Vagina (tissue), 2 donors: ENCODE results near the gene CCDC71. TPM values are rescaled to one million over a fixed set of nuclear protein-coding genes. Genes with fewer than 3 reads are reported as not detected.

Experiments
- DNase-seq, 2 donors: peaks; one replicate each; pipeline ENCODE4 v3.0.0-alpha.2; 2017; ENCODE audit errors: extremely low spot score in 2 of 2
- H3K27ac ChIP-seq: fragments of 200-600 bp; sonication (generic); one replicate; pipeline ENCODE4 v1.5.1; 2019
- H3K27me3 ChIP-seq: fragments of 200-600 bp; sonication (generic); one replicate; pipeline ENCODE4 v1.5.1; 2019
- H3K36me3 ChIP-seq, 2 donors: fragments of 200-600 bp; sonication (generic); one replicate each; pipeline ENCODE4 v1.5.1; 2017 to 2019
- H3K4me1 ChIP-seq: fragments of 200-600 bp; sonication (generic); one replicate; pipeline ENCODE4 v1.5.1; 2019
- H3K4me3 ChIP-seq, 2 donors: fragments of 200-600 bp; sonication (generic); 1 replicate in 1 of 2; 2 replicates in 1 of 2; pipeline ENCODE4 v1.5.1; 2016 to 2019
- H3K9me3 ChIP-seq: fragments of 200-600 bp; sonication (generic); one replicate; pipeline ENCODE4 v1.5.1; 2019
- CTCF ChIP-seq, 3 experiments: fragments of 450-650 bp in 2 of 3; fragments of 200-600 bp in 1 of 3; sonication (generic) in 1 of 3; IDR thresholded peaks; one replicate each; pipeline ENCODE4 v1.5.1; 2017 to 2019; ENCODE audit warnings: antibody characterized with exemption in 3 of 3, mild to moderate bottlenecking in 2 of 3, moderate library complexity in 2 of 3
- POLR2A ChIP-seq, 2 donors: fragments of 450-650 bp; IDR thresholded peaks; one replicate each; pipeline ENCODE4 v1.6.1; 2017; ENCODE audit warnings: antibody characterized with exemption in 2 of 2, mild to moderate bottlenecking in 2 of 2, moderate library complexity in 2 of 2
- POLR2AphosphoS5 ChIP-seq, 2 donors: sonication (generic); formaldehyde crosslinking; IDR thresholded peaks; one replicate each; pipeline ENCODE4 v1.9.0; 2017; ENCODE audit warnings: antibody characterized with exemption in 2 of 2, mild to moderate bottlenecking in 2 of 2, low read depth in 1 of 2; ENCODE audit not compliant: insufficient read depth in 1 of 2
- intact Hi-C: fragments of 100-400 bp; cut with DNase I; formaldehyde crosslinking; loops from one replicate; pipeline ENCODE4 v1.15.1; 2023
- total RNA-seq: library from RNA; depleted of rRNA; stranded (reverse); fragments of >200 nt; gene quantifications from one replicate; pipeline ENCODE4 v1.2.3, GENCODE V29; 2016

CCDC71 gene
- total RNA-seq, 1 donor from 2014 or later, result 30.4 TPM

DNA sequence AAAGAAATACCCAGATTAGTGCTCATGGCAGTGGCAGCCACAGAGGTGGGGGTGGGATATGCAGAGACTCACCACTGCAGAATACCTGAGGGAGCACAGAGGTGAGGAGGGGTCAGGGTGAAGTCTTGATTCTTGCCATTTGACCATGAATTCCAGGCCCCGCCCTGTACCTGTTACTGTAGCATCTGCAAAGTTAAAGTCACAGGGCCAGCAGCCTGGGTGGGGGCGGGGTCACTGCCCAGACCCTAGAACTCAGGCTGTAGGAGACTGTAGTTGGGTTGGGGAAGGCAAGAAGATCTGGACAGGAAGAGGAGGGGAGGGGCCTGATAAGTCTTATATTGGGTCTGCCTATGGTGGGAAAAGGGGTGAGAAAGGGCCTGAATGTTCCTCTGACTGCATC, 14.5 kb downstream of the CCDC71 start:
- intact Hi-C loops, result no loop called here
- no peaks in the 10 kb centered on the region for H3K36me3 ChIP-seq
- no peak for DNase-seq
- H3K27me3 ChIP-seq, result no peaks in the 10 kb centered on the region
- H3K27ac ChIP-seq, result no peak overlapping the region
- H3K4me1 ChIP-seq, result no peaks in the 10 kb centered on the region
- TF ChIP-seq CTCF (IDR thresholded peaks at IDR 0.05) (no peak), POLR2AphosphoS5 (IDR thresholded peaks at IDR 0.05; ENCODE audit: insufficient read depth in 1 of 2, low read depth in 1 of 2) (no peak), POLR2A (IDR thresholded peaks at IDR 0.05) (no peak)
- H3K4me3 ChIP-seq, result no peak overlapping the region
- no peaks in the 10 kb centered on the region for H3K9me3 ChIP-seq

DNA sequence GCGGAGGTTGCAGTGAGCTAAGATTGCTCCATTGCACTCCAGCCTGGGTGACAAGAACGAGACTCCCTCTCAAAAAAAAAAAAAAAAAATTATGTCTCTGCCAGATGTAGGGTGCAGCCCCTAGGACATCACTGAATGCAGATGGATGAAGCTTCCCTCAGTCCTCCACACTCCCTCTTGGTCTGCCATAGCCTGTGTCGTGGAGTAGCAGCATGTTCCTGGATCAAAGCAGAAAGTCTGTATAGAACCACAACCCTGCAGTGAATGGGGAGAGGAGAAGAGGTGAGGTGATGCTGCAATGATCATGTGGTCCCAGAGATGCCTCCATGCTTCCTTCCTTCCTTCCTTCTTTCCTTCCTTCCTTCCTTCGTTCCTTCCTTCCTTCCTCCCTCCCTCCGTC, 18.0 kb downstream of the CCDC71 start:
- Histone ChIP-seq H3K4me1 (no peaks in the 10 kb centered on the region), H3K9me3 (no peaks in the 10 kb centered on the region), H3K27ac (no peak overlapping the region), H3K4me3 (no peak overlapping the region), H3K36me3 (no peaks in the 10 kb centered on the region), H3K27me3 (no peaks in the 10 kb centered on the region)
- intact Hi-C loops, result no loop called here
- no peak for TF ChIP-seq CTCF (IDR thresholded peaks at IDR 0.05)
- TF ChIP-seq POLR2AphosphoS5 (IDR thresholded peaks at IDR 0.05; ENCODE audit: insufficient read depth in 1 of 2, low read depth in 1 of 2), result no peak
- TF ChIP-seq POLR2A (IDR thresholded peaks at IDR 0.05), result no peak
- DNase-seq, result no peak

DNA sequence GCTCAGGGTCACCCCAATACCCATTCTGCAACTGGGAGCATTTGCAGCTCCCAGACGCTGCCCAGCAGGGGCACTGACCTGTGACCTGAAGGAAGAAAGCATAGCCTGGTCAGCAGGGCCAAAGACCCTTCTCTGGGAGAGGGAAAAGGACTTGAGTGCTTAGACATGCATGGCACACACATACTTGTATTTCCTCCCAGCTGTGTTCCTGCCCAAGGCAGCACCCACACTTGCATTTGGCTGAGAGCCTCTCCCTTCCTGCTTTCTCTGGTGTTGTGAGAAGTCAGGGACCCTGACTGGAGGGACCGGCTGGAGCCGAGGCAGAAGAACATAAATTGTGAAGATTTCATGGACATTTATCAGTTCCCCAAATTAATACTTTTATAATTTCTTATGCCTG, 26.1 kb downstream of the CCDC71 start:
- Histone ChIP-seq H3K27ac (no peak overlapping the region), H3K27me3 (no peaks in the 10 kb centered on the region), H3K9me3 (no peaks in the 10 kb centered on the region), H3K4me1 (no peaks in the 10 kb centered on the region), H3K36me3 (no peaks in the 10 kb centered on the region), H3K4me3 (no peak overlapping the region)
- DNase-seq, result no peak
- TF ChIP-seq POLR2A (IDR thresholded peaks at IDR 0.05) (no peak), POLR2AphosphoS5 (IDR thresholded peaks at IDR 0.05; ENCODE audit: insufficient read depth in 1 of 2, low read depth in 1 of 2) (no peak), CTCF (IDR thresholded peaks at IDR 0.05) (no peak)
- intact Hi-C loops, result no loop called here

DNA sequence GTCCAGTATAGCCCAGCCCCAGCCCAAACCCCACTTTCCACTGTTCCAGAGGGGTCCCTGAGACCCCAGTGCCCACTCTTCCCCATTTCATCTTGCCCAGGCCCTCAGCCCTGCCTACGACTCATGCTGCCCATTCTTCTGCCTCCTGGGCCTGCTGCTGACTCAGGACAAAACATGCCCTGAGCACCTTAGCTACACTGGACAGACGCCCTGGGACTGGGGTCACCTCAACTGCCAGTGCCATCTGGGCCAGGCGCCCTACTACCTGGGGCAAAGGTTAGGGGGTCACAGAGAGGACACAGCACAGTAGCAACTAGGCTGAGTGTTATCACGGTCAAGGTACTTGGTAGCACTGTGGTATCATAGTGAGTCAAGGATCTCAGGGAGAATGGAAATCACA, 30.6 kb downstream of the CCDC71 start:
- no peaks in the 10 kb centered on the region for H3K27me3 ChIP-seq
- peaks cover 0 to 6% of the 10 kb centered on the region in 2 donors for H3K36me3 ChIP-seq
- intact Hi-C loops, result no loop called here
- H3K9me3 ChIP-seq, result no peaks in the 10 kb centered on the region
- no peak overlapping the region for H3K27ac ChIP-seq
- TF ChIP-seq CTCF (IDR thresholded peaks at IDR 0.05) (no peak), POLR2AphosphoS5 (IDR thresholded peaks at IDR 0.05; ENCODE audit: insufficient read depth in 1 of 2, low read depth in 1 of 2) (no peak), POLR2A (IDR thresholded peaks at IDR 0.05) (no peak)
- H3K4me3 ChIP-seq, result no peak overlapping the region
- DNase-seq, result no peak
- peaks cover 26% of the 10 kb centered on the region for H3K4me1 ChIP-seq

DNA sequence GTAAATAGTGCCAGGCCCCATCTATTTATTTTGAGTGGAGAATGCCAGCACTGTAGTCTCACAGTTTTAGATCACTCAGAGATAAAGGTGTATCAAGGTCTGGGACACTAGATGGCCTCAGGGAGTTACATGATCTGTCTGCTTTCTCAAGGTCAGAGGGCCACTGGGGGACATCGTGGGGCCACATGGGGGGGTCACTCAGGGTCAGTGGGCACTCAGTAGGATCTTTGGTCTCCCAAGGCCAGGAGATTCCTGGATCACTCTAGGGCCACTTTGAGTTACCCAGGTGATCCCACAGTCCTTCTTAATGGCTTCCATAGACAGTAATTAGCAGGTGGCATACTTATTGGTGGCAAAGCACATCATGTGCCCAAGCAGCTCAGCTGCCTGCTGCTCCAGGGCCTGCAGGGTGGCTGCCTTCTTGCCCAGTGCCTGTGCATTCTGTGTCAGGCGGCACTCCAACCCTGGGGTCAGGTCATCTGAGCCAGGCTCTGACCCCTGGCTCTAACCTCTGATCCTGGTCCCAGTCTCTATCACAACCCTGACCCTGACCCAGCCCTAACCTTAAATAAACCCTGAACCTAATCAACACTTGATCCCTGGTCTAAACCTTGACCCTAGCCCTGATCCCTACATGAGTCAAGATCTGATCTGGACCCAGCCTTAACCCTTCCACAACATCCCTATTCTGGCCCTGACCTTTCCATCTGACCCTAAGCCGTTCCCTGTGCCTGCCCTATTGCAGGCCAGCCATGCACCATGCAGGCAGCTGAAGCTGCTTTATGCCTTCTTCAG, 31.5 kb downstream of the CCDC71 start:
- Histone ChIP-seq H3K4me1 (peaks cover 34% of the 10 kb centered on the region), H3K4me3 (peak overlapping the region; percentile 87 to 90)
- intact Hi-C loops, result no loop called here

More for the DNA sequence above, 31.5 kb downstream of the CCDC71 start:
- no peaks in the 10 kb centered on the region for H3K9me3 ChIP-seq
- H3K27me3 ChIP-seq, result no peaks in the 10 kb centered on the region
- TF ChIP-seq CTCF (IDR thresholded peaks at IDR 0.05) (no peak), POLR2A (IDR thresholded peaks at IDR 0.05) (no peak), POLR2AphosphoS5 (IDR thresholded peaks at IDR 0.05; ENCODE audit: insufficient read depth in 1 of 2, low read depth in 1 of 2) (no peak)
- DNase-seq, result no peak
- peaks cover 0 to 6% of the 10 kb centered on the region in 2 donors for H3K36me3 ChIP-seq
- peak overlapping the region; percentile 93 for H3K27ac ChIP-seq
